Osteoblast (primary cell): ENCODE data around the gene TMEM63C. TPM values are rescaled to one million over a fixed set of nuclear protein-coding genes. Genes with fewer than 3 reads are reported as not detected.

Source experiments
- DNase-seq: peaks from one replicate; pipeline ENCODE4 v3.0.0; 2011; ENCODE audit warnings: low spot score, mixed read lengths; ENCODE audit not compliant: insufficient read length; ENCODE audit errors: missing footprints
- H2AFZ ChIP-seq: 2 replicates; pipeline ENCODE4 v1.6.0; 2011; ENCODE audit warnings: mild to moderate bottlenecking, low read length
- H3K27ac ChIP-seq: 2 replicates; pipeline ENCODE4 v1.5.1; 2011; ENCODE audit warnings: mild to moderate bottlenecking, low read depth, low read length, moderate library complexity
- H3K27me3 ChIP-seq: 2 replicates; pipeline ENCODE4 v1.6.0; 2012; ENCODE audit warnings: mild to moderate bottlenecking, control low read depth, inconsistent platforms, low read length, moderate library complexity; ENCODE audit not compliant: insufficient read depth
- H3K36me3 ChIP-seq: 2 replicates; pipeline ENCODE4 v1.5.1; 2011; ENCODE audit warnings: mild to moderate bottlenecking, low read length, control low read depth, moderate library complexity; ENCODE audit not compliant: insufficient read depth
- H3K4me1 ChIP-seq: 2 replicates; pipeline ENCODE4 v1.5.1; 2011; ENCODE audit warnings: mild to moderate bottlenecking, low read length, control low read depth, moderate library complexity; ENCODE audit not compliant: insufficient read depth
- H3K4me2 ChIP-seq: 2 replicates; pipeline ENCODE4 v1.6.0; 2011; ENCODE audit warnings: mild to moderate bottlenecking, low read length; ENCODE audit not compliant: insufficient read depth
- H3K4me3 ChIP-seq: fragments of 200-600 bp; sonication (generic); 3 replicates; pipeline ENCODE4 v1.5.1; 2012; ENCODE audit warnings: mild to moderate bottlenecking, low read length, inconsistent platforms; ENCODE audit not compliant: insufficient read depth
- H3K79me2 ChIP-seq: 2 replicates; pipeline ENCODE4 v1.6.0; 2012; ENCODE audit warnings: mild to moderate bottlenecking, low read length, control low read depth, inconsistent platforms; ENCODE audit not compliant: insufficient read depth
- H3K9me3 ChIP-seq: 2 replicates; pipeline ENCODE4 v1.5.1; 2011; ENCODE audit warnings: low read depth, low read length, control low read depth
- H4K20me1 ChIP-seq: 2 replicates; pipeline ENCODE4 v1.6.0; 2012; ENCODE audit warnings: mild to moderate bottlenecking, low read length, control low read depth; ENCODE audit not compliant: insufficient read depth
- CTCF ChIP-seq: IDR thresholded peaks from 2 replicates; pipeline ENCODE4 v1.5.1; 2011; ENCODE audit warnings: mild to moderate bottlenecking, low read depth, low read length, moderate library complexity; ENCODE audit errors: extremely low read depth
- total RNA-seq: library from RNA; depleted of rRNA; stranded (reverse); fragments of >200 nt; gene quantifications from 2 replicates; pipeline ENCODE4 v1.2.3, GENCODE V29; 2012

TMEM63C gene
- total RNA-seq, 1 donor: 0.72 TPM

GRCh38 chr14:77251870-77252269, 70.3 kb downstream of the TMEM63C start:
- Histone ChIP-seq H3K4me1 (no peaks in the 10 kb centered on the region), H3K36me3 (no peaks in the 10 kb centered on the region), H3K79me2 (no peaks in the 10 kb centered on the region), H3K27ac (no peak overlapping the region), H4K20me1 (no peaks in the 10 kb centered on the region), H3K4me2 (no peak overlapping the region), H3K9me3 (no peaks in the 10 kb centered on the region), H3K27me3 (peaks cover 3% of the 10 kb centered on the region), H3K4me3 (no peak overlapping the region), H2AFZ (no peak overlapping the region)
- TF ChIP-seq CTCF: no peak
- peak; percentile 10 for DNase-seq

- Histone ChIP-seq H3K79me2 (no peaks in the 10 kb centered on the region), H4K20me1 (no peaks in the 10 kb centered on the region), H3K27ac (no peak overlapping the region), H3K36me3 (no peaks in the 10 kb centered on the region), H3K27me3 (peaks cover 3% of the 10 kb centered on the region), H3K4me2 (no peak overlapping the region), H3K4me3 (no peak overlapping the region), H3K4me1 (no peaks in the 10 kb centered on the region), H3K9me3 (no peaks in the 10 kb centered on the region), H2AFZ (no peak overlapping the region)
- no peak for TF ChIP-seq CTCF
- DNase-seq: peak; percentile 56
Observed at GRCh38 chr14:77253333-77254190, 72.0 kb downstream of the TMEM63C start.

- TF ChIP-seq CTCF: no peak
Observed at GRCh38 chr14:77256694-77257093, 75.1 kb downstream of the TMEM63C start.

GRCh38 chr14:77257700-77258099, 76.1 kb downstream of the TMEM63C start:
- Histone ChIP-seq H3K9me3 (no peaks in the 10 kb centered on the region), H3K79me2 (no peaks in the 10 kb centered on the region), H3K27ac (no peak overlapping the region), H3K36me3 (no peaks in the 10 kb centered on the region), H3K4me3 (no peak overlapping the region), H2AFZ (no peak overlapping the region), H4K20me1 (no peaks in the 10 kb centered on the region), H3K4me2 (no peak overlapping the region), H3K27me3 (peaks cover 3% of the 10 kb centered on the region), H3K4me1 (no peaks in the 10 kb centered on the region)
- TF ChIP-seq CTCF: no peak
- peak; percentile 47 for DNase-seq

More at GRCh38 chr14:77256694-77257093, 75.1 kb downstream of the TMEM63C start:
- H4K20me1 ChIP-seq: no peaks in the 10 kb centered on the region
- H3K9me3 ChIP-seq: no peaks in the 10 kb centered on the region
- H2AFZ ChIP-seq: no peak overlapping the region
- no peaks in the 10 kb centered on the region for H3K36me3 ChIP-seq
- no peak overlapping the region for H3K4me3 ChIP-seq
- no peak overlapping the region for H3K4me2 ChIP-seq
- H3K27me3 ChIP-seq: peaks cover 3% of the 10 kb centered on the region
- H3K27ac ChIP-seq: no peak overlapping the region
- H3K4me1 ChIP-seq: no peaks in the 10 kb centered on the region
- H3K79me2 ChIP-seq: no peaks in the 10 kb centered on the region
- peak; percentile 37 for DNase-seq
